RWPE2 (cell line): Measurements from ENCODE around the gene SETD2.

Source experiments
- ATAC-seq: fragments of 200-7000 bp; cut with Tn5 transposase; 3 replicates; pipeline ENCODE4 v1.9.1; 2021; ENCODE audit warnings: low read depth
- DNase-seq: peaks from one replicate; pipeline ENCODE4 v3.0.0-alpha.2; 2020; ENCODE audit warnings: low spot score
- H3K27ac ChIP-seq: fragments of 450-650 bp; 2 replicates; pipeline ENCODE4 v1.5.1; 2017; ENCODE audit warnings: mild to moderate bottlenecking; ENCODE audit not compliant: poor library complexity, severe bottlenecking
- H3K27me3 ChIP-seq: fragments of 250-450 bp; sonication (Bioruptor Pico); 2 replicates; pipeline ENCODE4 v1.5.1; 2021; ENCODE audit warnings: mild to moderate bottlenecking, moderate library complexity; ENCODE audit not compliant: insufficient read depth, poor library complexity, severe bottlenecking
- H3K36me3 ChIP-seq: fragments of 250-450 bp; sonication (Bioruptor Pico); 2 replicates; pipeline ENCODE4 v1.5.1; 2020; ENCODE audit warnings: low read depth, mild to moderate bottlenecking, moderate library complexity
- H3K4me1 ChIP-seq: fragments of 250-450 bp; sonication (Bioruptor Pico); 2 replicates; pipeline ENCODE4 v1.5.1; 2021; ENCODE audit warnings: mild to moderate bottlenecking, moderate library complexity; ENCODE audit not compliant: insufficient read depth, poor library complexity, severe bottlenecking
- H3K4me3 ChIP-seq: fragments of 250-450 bp; sonication (Bioruptor Pico); 2 replicates; pipeline ENCODE4 v1.5.1; 2021; ENCODE audit warnings: mild to moderate bottlenecking, moderate library complexity; ENCODE audit not compliant: severe bottlenecking
- H3K9me3 ChIP-seq: fragments of 250-450 bp; sonication (Bioruptor Pico); 2 replicates; pipeline ENCODE4 v1.5.1; 2021; ENCODE audit warnings: mild to moderate bottlenecking, moderate library complexity; ENCODE audit not compliant: severe bottlenecking
- TF ChIP-seq, protein P1 (sequence below): fragments of 450-650 bp; IDR thresholded peaks from one replicate; pipeline ENCODE4 v1.5.1; 2017; ENCODE audit warnings: mild to moderate bottlenecking, moderate library complexity; ENCODE audit not compliant: poor library complexity, severe bottlenecking

The SETD2 gene

GRCh38 chr3:47176582-47176981, 12.7 kb upstream of the SETD2 start:
- Histone ChIP-seq H3K36me3 (peaks cover 24% of the 10 kb centered on the region), H3K27me3 (no peaks in the 10 kb centered on the region), H3K4me1 (no peaks in the 10 kb centered on the region), H3K9me3 (no peaks in the 10 kb centered on the region), H3K4me3 (no peak overlapping the region), H3K27ac (no peak overlapping the region)
- ATAC-seq (no peak), DNase-seq (no peak)
- TF ChIP-seq, protein P1, sequence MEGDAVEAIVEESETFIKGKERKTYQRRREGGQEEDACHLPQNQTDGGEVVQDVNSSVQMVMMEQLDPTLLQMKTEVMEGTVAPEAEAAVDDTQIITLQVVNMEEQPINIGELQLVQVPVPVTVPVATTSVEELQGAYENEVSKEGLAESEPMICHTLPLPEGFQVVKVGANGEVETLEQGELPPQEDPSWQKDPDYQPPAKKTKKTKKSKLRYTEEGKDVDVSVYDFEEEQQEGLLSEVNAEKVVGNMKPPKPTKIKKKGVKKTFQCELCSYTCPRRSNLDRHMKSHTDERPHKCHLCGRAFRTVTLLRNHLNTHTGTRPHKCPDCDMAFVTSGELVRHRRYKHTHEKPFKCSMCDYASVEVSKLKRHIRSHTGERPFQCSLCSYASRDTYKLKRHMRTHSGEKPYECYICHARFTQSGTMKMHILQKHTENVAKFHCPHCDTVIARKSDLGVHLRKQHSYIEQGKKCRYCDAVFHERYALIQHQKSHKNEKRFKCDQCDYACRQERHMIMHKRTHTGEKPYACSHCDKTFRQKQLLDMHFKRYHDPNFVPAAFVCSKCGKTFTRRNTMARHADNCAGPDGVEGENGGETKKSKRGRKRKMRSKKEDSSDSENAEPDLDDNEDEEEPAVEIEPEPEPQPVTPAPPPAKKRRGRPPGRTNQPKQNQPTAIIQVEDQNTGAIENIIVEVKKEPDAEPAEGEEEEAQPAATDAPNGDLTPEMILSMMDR, result no peak

GRCh38 chr3:47163169-47164006, 525 bp downstream of the SETD2 start:
- Histone ChIP-seq H3K4me1 (peaks cover 8% of the 10 kb centered on the region), H3K9me3 (no peaks in the 10 kb centered on the region), H3K4me3 (peak overlapping the region; percentile 67), H3K36me3 (0 out of 2 replicates have a peak, but pooled peaks cover 3% of the 10 kb centered on the region), H3K27me3 (no peaks in the 10 kb centered on the region), H3K27ac (peak overlapping the region; percentile 81)
- DNase-seq (peak; percentile 61), ATAC-seq (peak; percentile 1; the same call in 1 of the 3 replicates)
- TF ChIP-seq, protein P1, result no peak

- Histone ChIP-seq H3K27ac (peak overlapping the region; percentile 81), H3K4me3 (peak overlapping the region; percentile 67), H3K9me3 (no peaks in the 10 kb centered on the region), H3K27me3 (no peaks in the 10 kb centered on the region), H3K36me3 (0 out of 2 replicates have a peak, but pooled peaks cover 3% of the 10 kb centered on the region), H3K4me1 (peaks cover 8% of the 10 kb centered on the region)
- ATAC-seq (no peak), DNase-seq (no peak)
- TF ChIP-seq, protein P1, result no peak
Observed at GRCh38 chr3:47162697-47163168, 1.2 kb downstream of the SETD2 start.

DNA sequence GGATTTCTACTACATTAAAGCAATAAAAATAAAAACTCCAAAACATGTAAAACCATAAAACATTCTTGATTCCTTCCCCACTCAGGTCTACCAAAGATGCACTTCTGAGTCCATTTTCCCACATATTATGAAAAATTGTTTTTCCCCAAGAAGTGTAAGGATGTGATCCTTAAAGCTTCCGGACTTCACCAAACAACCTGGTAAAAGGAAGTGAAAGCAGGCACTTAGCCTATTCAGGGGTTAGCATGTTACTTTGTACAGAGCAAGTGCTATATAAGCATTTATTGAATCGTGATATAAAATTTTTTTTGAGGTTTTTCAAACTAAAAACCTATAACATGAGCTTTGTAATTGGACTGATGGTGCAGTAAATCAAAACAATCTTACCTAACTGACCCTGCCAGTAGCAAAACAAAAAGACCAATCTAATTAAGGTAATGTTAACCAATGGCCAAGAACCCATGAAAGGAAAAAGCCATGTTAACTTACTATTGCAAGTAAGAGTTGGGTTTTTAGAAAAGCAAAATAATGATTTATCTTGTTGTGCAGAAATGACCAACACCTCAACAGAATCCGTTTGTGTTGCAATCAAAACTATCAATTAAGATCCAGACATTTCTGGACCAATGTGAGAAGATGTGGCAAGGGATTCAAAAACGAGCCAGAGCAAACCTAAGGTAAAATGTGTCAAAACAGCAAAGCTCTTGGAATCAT, 1.8 kb downstream of the SETD2 start:
- H3K27ac ChIP-seq, result peak overlapping the region; percentile 81
- no peak for ATAC-seq
- H3K4me3 ChIP-seq, result peak overlapping the region; percentile 67
- no peak for DNase-seq
- TF ChIP-seq, protein P1, result no peak
- H3K9me3 ChIP-seq, result no peaks in the 10 kb centered on the region
- peaks cover 8% of the 10 kb centered on the region for H3K4me1 ChIP-seq
- H3K27me3 ChIP-seq, result no peaks in the 10 kb centered on the region
- 0 out of 2 replicates have a peak, but pooled peaks cover 3% of the 10 kb centered on the region for H3K36me3 ChIP-seq
